SK-MEL-5 (cell line): ENCODE results near the gene SLC22A31. TPM values are rescaled to one million over a fixed set of nuclear protein-coding genes. Genes with fewer than 3 reads are reported as not detected.

Source experiments
- DNase-seq: peaks from one replicate; pipeline ENCODE4 v3.0.0-alpha.2; 2016; ENCODE audit warnings: low read depth, low spot score
- in situ Hi-C: cut with HindIII; loops from 2 replicates; pipeline ENCODE4 v1.10.0; 2016; ENCODE audit warnings: low sequenced_read_pairs, high pct_unique_total_duplicates, low pct_unique_long_range_greater_than_20kb
- total RNA-seq: library from RNA; depleted of rRNA; stranded (reverse); fragments of >200 nt; shearing (Covaris generic); gene quantifications from 2 replicates; pipeline ENCODE4 v1.2.3, GENCODE V29; 2014

The SLC22A31 gene
- total RNA-seq, 1 experiment from 2014 or later: not detected

GRCh38 chr16:89161763-89162713 lies 38.3 kb downstream of the SLC22A31 start:
- DNase-seq: no peak
- in situ Hi-C loops: no loop called here

- no peak for DNase-seq
- in situ Hi-C loops: no loop called here
These were observed 39.2 kb downstream of the SLC22A31 start for GRCh38 chr16:89160977-89161701.

GRCh38 chr16:89159850-89160354 lies 40.4 kb downstream of the SLC22A31 start:
- in situ Hi-C loops: no loop called here
- no peak for DNase-seq

DNA sequence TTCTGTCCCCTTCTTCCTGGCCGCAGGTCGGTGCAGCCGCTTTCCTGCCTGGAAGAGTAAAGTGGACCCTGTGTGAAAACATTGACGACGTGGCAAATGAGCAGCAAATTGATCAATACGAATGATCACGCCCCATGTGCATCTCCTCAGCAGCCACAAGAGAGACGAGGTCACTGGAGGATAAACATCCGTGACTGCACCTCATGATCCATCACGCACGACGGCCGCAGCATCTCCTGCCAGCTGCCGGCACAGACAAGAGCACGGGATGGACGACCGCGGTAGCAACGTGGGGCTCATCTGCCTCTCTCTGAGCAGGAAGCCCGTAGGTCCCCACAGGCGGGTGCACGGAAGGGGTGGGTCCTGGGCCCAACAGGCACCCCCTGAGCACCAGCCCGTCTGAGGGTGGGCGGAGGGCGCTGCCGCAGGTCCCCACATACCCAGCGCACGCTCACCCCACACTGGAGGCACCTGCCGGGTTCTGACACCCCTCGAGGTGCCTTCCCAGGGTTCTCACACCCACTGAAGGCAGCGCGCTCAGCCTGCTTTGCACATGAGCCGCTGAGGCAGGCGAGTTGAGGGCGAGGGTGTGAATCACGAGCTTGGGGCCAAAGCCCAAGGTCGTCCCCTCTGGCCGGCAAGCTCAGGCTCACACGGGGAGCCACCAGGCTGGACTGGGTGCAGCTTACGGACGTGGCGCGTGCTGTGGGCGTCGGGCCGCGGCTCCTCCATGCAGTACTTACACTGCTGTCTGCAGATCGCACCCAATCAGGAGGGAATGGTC lies 41.1 kb downstream of the SLC22A31 start:
- in situ Hi-C loops: no loop called here
- DNase-seq: no peak

- no peak for DNase-seq
- in situ Hi-C loops: no loop called here
These were observed 42.6 kb downstream of the SLC22A31 start for GRCh38 chr16:89157778-89158177.

- in situ Hi-C loops: no loop called here
- DNase-seq: no peak
These were observed 43.3 kb downstream of the SLC22A31 start for GRCh38 chr16:89156740-89157645.

DNA sequence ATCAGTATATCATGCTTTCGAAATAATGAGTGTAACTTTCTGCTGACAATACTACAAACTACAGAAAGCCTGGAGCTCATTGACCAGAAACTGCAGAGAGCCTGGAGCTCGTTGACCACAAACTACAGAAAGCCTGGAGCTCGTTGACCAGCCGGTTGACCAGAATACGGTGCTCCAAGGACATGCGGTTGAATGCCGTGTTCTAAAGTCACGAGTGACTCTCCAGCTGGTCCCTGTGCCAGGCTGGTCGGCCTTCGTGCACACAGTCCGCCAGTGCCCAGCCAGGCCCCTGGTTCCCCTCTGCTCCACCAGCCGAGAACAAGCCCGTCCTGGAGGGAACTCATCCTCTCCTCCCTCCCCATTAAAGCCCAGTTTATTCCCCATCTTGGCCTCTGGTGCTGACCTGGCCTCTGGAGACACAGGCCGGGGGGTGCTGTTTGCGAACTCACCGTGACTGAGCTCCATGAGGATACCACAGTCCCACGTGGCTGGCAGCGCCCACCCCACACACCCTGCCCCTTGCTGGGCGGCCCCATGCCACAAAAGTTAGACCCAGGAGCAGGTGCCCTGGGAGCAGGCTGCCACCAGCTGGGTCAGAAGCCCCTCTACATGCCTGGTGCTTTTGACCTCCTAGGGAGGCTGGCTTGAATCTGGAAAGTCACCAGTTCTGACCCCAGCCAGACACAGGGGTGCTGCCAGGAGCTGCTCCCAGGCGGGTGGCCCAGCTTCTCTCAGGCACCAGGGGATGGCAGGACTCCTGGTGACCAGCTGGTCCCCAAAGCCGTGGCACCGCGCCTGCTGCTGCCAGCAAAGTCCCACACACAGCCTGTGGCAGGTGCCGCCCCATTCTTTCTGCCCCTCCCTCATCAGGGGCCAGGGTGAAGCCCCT lies 44.2 kb downstream of the SLC22A31 start:
- no peak for DNase-seq
- in situ Hi-C loops: no loop called here

DNA sequence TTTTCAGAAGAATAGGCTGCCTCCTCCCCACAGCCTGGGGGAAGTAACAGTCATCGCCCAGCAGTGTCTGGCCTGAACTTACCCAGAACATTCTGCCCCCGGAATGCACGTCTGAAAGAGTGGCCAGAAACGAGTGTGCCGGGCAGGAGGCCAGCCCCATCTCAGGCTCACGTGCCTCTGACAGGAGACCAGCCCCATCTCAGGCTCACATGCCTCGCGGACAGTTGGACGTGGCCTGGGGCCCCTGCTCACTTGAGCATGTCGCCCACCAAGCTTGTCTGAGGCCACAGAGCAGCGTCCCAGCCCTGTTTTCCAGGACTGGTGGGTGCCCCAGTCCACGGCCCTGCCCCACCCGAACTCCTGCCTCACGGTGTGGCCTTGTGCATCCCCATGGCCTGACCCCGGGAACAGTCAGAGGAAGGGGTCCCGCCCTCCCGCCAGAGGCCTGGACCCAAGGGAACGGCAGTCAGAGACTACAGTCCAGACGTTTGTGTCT lies 45.1 kb downstream of the SLC22A31 start:
- no peak for DNase-seq
- in situ Hi-C loops: no loop called here

DNA sequence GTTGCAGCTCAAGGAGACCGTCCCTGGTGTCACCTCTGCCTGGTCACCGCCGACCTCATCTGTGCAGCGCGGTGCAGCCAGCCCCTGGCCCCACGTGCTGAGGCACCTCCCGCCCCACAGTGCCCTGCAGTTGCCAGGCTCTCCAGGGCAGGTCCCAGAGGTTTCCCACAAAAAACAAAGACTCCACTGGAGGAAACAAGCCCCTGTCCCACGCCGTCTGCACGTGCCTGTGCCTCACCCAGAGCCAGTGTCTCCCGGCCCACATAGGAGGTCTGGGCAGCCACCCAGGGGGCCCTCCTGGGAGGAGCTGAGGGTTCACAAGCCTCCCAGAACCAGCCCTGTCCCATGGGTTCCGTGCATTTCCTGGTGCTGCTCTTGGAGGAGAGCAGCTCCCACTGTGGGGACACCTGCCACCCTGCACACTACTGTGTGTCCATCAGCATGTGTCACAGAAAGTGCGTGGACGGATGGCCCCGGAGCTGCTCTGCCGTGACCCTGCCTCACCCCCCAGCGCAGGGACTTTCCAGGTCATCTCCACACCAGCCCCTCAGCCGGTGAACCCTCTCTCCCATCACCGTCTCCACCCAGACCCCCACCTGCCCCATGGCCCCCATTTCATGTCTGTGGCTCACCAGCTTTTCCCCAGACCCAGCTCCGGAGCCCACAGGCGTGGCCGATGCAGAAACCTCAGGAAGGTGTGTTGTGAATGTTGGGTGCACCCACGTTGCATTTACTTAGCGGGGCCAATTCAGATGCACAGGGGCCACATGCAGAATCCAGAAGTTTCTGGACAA lies 45.8 kb downstream of the SLC22A31 start:
- DNase-seq: no peak
- in situ Hi-C loops: no loop called here

GRCh38 chr16:89153848-89154271 lies 46.5 kb downstream of the SLC22A31 start:
- in situ Hi-C loops: no loop called here

DNA sequence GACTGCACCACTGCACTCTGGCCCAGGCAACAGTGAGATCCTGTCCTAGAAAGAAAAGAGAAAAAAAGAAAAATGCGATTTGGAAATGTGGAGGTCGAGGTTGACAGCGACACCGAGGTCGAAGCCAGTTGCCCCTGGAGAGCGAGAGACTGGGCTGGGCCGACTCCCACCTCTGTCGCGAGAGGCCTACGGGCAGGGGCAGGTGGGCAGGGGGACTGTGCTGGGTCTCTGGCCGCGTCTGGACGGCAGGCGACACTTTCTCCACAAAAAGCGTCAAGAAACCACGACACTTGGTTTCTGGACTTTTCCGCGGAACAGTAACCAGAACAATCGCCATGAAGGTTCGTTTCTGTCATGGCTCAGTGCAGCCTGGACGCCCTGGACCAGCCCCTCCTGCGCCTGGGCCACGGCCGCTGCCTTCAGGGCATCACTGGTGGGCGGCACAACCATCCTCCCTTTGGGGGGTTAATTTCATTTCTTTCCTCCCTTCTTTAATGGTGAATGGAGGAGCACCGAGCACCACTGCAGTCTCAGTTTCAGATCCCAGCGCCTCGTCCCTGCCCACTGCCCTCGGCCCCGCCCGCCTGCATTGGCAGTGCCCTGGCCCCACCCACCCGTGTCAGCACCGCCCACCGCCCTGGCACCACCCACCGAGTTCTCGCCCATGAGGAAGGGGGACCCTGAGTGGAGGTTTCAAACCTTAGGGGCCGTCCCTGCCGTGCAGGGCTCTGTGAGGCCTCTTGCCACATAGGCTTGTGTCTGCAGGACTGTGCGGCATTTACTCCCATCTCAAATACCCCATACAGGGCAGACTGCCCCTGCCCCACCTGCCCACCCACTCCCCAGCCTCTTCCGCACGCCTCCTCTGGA lies 47.3 kb downstream of the SLC22A31 start:
- DNase-seq: no peak
- in situ Hi-C loops: no loop called here

More at GRCh38 chr16:89153848-89154271, 46.5 kb downstream of the SLC22A31 start:
- no peak for DNase-seq

GRCh38 chr16:89150981-89151380 lies 49.4 kb downstream of the SLC22A31 start:
- in situ Hi-C loops: no loop called here
- peak; percentile 66 for DNase-seq

DNA sequence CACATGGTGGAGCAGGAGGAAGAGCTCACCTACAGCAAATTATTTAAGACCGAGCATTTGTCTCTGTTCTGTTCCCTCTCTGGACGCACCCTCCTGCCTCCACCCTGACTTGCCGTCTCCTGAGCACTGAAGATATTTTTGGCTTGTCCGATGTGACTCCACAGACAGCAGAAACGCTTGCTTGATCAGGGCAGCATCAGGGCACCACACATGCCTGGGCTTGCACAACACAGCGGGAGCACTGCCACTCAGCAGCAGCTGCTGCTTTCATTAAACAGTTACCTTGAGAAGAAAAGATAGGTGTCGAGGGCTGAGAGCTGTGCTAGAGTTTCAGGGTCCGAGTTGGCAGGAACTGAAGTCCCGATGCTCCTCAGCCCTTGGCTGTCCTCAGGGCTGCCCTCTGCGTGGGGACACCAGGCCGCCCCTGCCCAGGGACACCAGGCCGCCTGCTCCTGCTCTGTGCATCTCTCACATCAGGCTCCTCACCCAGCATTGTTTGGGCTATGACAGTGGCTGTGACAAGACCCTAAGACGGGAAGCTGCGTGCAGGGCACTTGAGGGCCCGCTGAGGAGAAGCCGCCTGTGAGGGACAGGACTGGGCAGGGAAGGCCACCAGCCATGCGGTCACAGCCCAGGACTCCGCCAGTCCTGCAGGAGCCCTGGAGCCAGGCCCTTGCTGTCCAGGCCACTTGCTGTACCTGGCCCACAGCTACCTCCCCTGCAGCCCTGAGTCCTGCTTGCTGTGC lies 50.1 kb downstream of the SLC22A31 start:
- in situ Hi-C loops: no loop called here
- DNase-seq: no peak

DNA sequence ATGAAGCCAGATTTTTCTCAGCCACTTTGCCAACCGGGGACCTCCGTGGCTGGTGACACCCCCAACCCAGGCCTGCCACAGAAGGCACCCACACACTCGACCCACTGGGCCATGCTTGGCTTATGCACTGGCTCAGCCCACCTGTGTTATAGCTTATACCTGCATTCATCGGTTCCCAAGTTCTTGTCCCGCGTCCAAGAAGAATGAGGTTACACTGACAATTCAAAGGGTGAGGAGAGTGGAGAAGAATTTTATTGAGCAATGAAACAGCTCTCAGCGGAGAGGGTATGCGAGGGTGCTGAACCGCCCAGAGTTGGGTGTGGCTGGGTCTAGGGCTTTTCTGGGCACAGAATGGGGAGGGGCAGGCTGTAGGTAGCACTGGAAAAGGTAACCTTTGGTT lies 51.0 kb downstream of the SLC22A31 start:
- no peak for DNase-seq
- in situ Hi-C loops: no loop called here
